Measurements from ENCODE around the gene TPRA1. TPM values are rescaled to one million over a fixed set of nuclear protein-coding genes. Genes with fewer than 3 reads are reported as not detected.
A peak's percentile ranks its signal among the peaks of the same experiment; 100 is the strongest.

TPRA1 gene
- total RNA-seq, 1 donor: 30.4 TPM

DNA sequence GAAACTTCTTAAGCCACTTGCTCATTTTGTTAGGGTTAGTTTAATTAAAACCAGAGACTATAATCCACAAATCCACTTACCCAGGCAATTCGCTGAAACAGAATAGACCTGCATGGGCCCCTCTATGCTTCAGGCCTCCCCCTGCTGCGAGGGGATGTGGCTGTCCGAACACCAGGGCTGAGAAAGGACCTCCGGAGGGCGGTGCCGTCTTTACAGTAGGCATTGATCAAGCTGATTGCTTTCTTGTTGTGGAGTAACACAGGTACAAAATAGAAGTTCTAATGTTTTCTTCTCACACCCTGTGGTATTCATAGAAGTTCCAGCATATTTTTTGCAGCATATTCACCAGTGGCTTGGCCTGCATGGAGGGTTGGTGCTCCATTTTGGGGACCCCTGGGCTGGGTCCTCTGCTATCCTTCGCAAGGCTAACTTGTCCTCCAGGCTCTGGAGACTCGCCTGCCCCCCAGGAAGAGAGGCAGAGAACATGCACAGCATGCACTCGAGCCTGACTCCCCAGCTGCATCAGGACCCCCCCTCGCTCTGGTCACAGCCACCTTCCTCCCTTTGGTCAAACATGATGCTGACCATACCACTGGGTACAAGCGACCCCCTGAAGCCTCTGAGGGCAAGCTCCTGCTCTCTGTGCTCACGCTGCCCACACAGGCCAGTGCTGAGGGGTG, 55.3 kb downstream of the TPRA1 start:
- Histone ChIP-seq H3K36me3 (ENCODE audit: insufficient read depth, low read length) (no peaks in the 10 kb centered on the region), H3K4me1 (ENCODE audit: insufficient read depth, low read length) (no peaks in the 10 kb centered on the region), H4K20me1 (ENCODE audit: insufficient read depth, low read length) (no peaks in the 10 kb centered on the region), H3K27ac (ENCODE audit: low read depth, low read length) (no peak overlapping the region), H3K4me2 (ENCODE audit: insufficient read depth, low read length) (no peak overlapping the region), H3K9me3 (ENCODE audit: low read depth, low read length) (no peaks in the 10 kb centered on the region), H3K4me3 (ENCODE audit: insufficient read depth, low read length) (no peak overlapping the region), H2AFZ (ENCODE audit: low read length) (no peak overlapping the region), H3K79me2 (ENCODE audit: insufficient read depth, low read length) (no peaks in the 10 kb centered on the region), H3K27me3 (ENCODE audit: insufficient read depth, low read length) (peaks cover 7% of the 10 kb centered on the region)
- DNase-seq (ENCODE audit: insufficient read length, low spot score, missing footprints): peak; percentile 60
- TF ChIP-seq, protein P1, sequence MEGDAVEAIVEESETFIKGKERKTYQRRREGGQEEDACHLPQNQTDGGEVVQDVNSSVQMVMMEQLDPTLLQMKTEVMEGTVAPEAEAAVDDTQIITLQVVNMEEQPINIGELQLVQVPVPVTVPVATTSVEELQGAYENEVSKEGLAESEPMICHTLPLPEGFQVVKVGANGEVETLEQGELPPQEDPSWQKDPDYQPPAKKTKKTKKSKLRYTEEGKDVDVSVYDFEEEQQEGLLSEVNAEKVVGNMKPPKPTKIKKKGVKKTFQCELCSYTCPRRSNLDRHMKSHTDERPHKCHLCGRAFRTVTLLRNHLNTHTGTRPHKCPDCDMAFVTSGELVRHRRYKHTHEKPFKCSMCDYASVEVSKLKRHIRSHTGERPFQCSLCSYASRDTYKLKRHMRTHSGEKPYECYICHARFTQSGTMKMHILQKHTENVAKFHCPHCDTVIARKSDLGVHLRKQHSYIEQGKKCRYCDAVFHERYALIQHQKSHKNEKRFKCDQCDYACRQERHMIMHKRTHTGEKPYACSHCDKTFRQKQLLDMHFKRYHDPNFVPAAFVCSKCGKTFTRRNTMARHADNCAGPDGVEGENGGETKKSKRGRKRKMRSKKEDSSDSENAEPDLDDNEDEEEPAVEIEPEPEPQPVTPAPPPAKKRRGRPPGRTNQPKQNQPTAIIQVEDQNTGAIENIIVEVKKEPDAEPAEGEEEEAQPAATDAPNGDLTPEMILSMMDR (IDR thresholded peaks at IDR 0.05; ENCODE audit: extremely low read depth, low read depth, low read length): no peak

DNA sequence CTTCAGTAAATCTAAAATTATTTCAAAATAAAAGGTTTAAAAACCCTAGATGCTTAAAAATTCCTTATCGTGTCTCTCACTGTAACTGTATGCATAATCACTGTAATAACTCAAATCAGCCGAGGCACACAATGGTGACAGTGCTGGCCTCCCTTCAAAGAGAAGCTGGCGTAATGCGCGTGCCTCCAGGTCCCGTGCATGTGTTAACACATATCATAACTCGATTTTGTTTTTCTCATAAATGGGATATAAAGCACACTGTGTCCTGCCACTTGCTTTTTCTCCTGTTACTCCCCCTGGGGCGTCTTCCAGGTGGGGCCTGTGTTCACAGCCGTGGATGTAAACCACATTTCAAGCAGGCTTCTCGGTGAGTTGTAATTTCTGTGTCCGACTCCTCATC, 56.0 kb downstream of the TPRA1 start:
- no peak overlapping the region for H3K27ac ChIP-seq (ENCODE audit: low read depth, low read length)
- no peak overlapping the region for H3K4me3 ChIP-seq (ENCODE audit: insufficient read depth, low read length)
- no peaks in the 10 kb centered on the region for H3K79me2 ChIP-seq (ENCODE audit: insufficient read depth, low read length)
- H3K4me2 ChIP-seq (ENCODE audit: insufficient read depth, low read length): no peak overlapping the region
- H3K9me3 ChIP-seq (ENCODE audit: low read depth, low read length): no peaks in the 10 kb centered on the region
- H3K27me3 ChIP-seq (ENCODE audit: insufficient read depth, low read length): peaks cover 5% of the 10 kb centered on the region
- DNase-seq (ENCODE audit: insufficient read length, low spot score, missing footprints): no peak
- no peak overlapping the region for H2AFZ ChIP-seq (ENCODE audit: low read length)
- no peaks in the 10 kb centered on the region for H4K20me1 ChIP-seq (ENCODE audit: insufficient read depth, low read length)
- TF ChIP-seq, protein P1 (IDR thresholded peaks at IDR 0.05; ENCODE audit: extremely low read depth, low read depth, low read length): no peak
- H3K4me1 ChIP-seq (ENCODE audit: insufficient read depth, low read length): no peaks in the 10 kb centered on the region
- H3K36me3 ChIP-seq (ENCODE audit: insufficient read depth, low read length): no peaks in the 10 kb centered on the region

DNA sequence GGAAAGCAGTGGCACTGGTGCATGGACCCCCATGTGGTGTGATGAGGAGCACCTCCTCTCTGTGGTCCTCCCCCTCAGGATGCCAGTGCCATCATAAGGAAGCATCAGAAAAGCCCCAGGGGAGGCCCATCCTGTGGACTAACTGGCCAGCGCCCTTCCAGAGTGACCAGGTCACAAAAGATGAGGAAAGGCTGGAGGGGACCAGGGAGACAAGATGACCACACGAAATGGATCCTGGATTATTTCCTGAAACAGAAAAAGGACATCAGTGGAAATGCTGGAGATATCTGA, 56.4 kb downstream of the TPRA1 start:
- H2AFZ ChIP-seq (ENCODE audit: low read length): no peak overlapping the region
- H3K4me2 ChIP-seq (ENCODE audit: insufficient read depth, low read length): no peak overlapping the region
- no peaks in the 10 kb centered on the region for H4K20me1 ChIP-seq (ENCODE audit: insufficient read depth, low read length)
- H3K4me3 ChIP-seq (ENCODE audit: insufficient read depth, low read length): no peak overlapping the region
- H3K27ac ChIP-seq (ENCODE audit: low read depth, low read length): no peak overlapping the region
- H3K9me3 ChIP-seq (ENCODE audit: low read depth, low read length): no peaks in the 10 kb centered on the region
- H3K4me1 ChIP-seq (ENCODE audit: insufficient read depth, low read length): no peaks in the 10 kb centered on the region
- H3K36me3 ChIP-seq (ENCODE audit: insufficient read depth, low read length): no peaks in the 10 kb centered on the region
- H3K79me2 ChIP-seq (ENCODE audit: insufficient read depth, low read length): no peaks in the 10 kb centered on the region
- peak; percentile 62 for DNase-seq (ENCODE audit: insufficient read length, low spot score, missing footprints)
- peaks cover under 1% of the 10 kb centered on the region for H3K27me3 ChIP-seq (ENCODE audit: insufficient read depth, low read length)
- TF ChIP-seq, protein P1 (IDR thresholded peaks at IDR 0.05; ENCODE audit: extremely low read depth, low read depth, low read length): no peak

DNA sequence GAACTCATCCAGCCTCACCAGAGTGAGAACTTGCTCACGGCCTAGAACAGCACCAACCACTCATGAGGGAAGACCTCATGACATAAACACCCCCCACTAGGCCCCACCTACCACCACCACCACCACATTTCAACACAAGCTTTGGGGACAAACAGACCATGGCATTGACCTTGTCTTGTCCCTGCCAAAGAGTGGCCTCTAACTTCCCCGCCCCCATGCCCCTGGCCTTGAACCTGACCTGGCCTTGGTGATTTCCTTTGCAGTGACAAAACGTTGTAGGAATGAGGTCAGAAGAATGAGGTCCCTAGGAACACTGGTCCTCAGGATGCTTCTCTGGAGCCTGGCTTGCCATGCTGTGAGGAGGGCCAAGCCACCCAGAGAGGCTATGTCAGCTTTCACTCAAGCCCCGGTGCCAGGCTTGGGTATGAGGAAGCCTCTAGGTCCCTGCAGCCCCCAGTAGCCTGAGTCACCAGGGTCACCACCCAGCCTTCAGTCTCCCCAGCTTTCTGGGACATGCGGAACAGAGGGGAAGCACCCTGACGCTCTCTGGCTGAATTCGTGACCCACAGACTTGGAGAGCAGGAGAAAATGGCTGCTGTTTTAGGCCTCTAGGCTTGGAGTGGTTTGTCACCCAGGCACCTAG, 57.9 kb downstream of the TPRA1 start:
- Histone ChIP-seq H3K9me3 (ENCODE audit: low read depth, low read length) (no peaks in the 10 kb centered on the region), H3K27ac (ENCODE audit: low read depth, low read length) (no peak overlapping the region), H4K20me1 (ENCODE audit: insufficient read depth, low read length) (no peaks in the 10 kb centered on the region), H3K4me1 (ENCODE audit: insufficient read depth, low read length) (no peaks in the 10 kb centered on the region), H3K27me3 (ENCODE audit: insufficient read depth, low read length) (no peaks in the 10 kb centered on the region), H2AFZ (ENCODE audit: low read length) (no peak overlapping the region), H3K79me2 (ENCODE audit: insufficient read depth, low read length) (no peaks in the 10 kb centered on the region), H3K36me3 (ENCODE audit: insufficient read depth, low read length) (no peaks in the 10 kb centered on the region), H3K4me3 (ENCODE audit: insufficient read depth, low read length) (no peak overlapping the region), H3K4me2 (ENCODE audit: insufficient read depth, low read length) (no peak overlapping the region)
- DNase-seq (ENCODE audit: insufficient read length, low spot score, missing footprints): peak; percentile 52
- TF ChIP-seq, protein P1 (IDR thresholded peaks at IDR 0.05; ENCODE audit: extremely low read depth, low read depth, low read length): no peak
